Smooth muscle cell (in vitro differentiated cells): ENCODE results near the gene DIAPH3. TPM values are rescaled to one million over a fixed set of nuclear protein-coding genes. Genes with fewer than 3 reads are reported as not detected.

Source experiments
- DNase-seq: peaks from one replicate; lab custom pipeline; 2025; ENCODE audit not compliant: unreplicated experiment; lab: John Stamatoyannopoulos, UW
- H2AFZ ChIP-seq: fragments of 200-600 bp; sonication (generic); 2 replicates; pipeline ENCODE4 v1.6.0; 2016; ENCODE audit warnings: antibody characterized with exemption, low read depth, mild to moderate bottlenecking
- H3F3A ChIP-seq: fragments of 200-600 bp; sonication (generic); 2 replicates; pipeline ENCODE4 v1.6.0; 2017; ENCODE audit warnings: antibody characterized with exemption, low read depth
- H3K27ac ChIP-seq: fragments of 200-600 bp; sonication (generic); 2 replicates; pipeline ENCODE4 v1.5.1; 2016; ENCODE audit warnings: low read depth, mild to moderate bottlenecking
- H3K27me3 ChIP-seq: fragments of 200-600 bp; sonication (generic); 2 replicates; pipeline ENCODE4 v1.6.1; 2016; ENCODE audit warnings: low read depth, mild to moderate bottlenecking
- H3K36me3 ChIP-seq: fragments of 200-600 bp; sonication (generic); 2 replicates; pipeline ENCODE4 v1.5.1; 2016; ENCODE audit warnings: low read depth
- H3K4me1 ChIP-seq: fragments of 200-600 bp; sonication (generic); 2 replicates; pipeline ENCODE4 v1.5.1; 2016; ENCODE audit warnings: low read depth
- H3K4me2 ChIP-seq: fragments of 200-600 bp; sonication (generic); 2 replicates; pipeline ENCODE4 v1.6.0; 2016; ENCODE audit warnings: mild to moderate bottlenecking
- H3K4me3 ChIP-seq: fragments of 200-600 bp; sonication (generic); 2 replicates; pipeline ENCODE4 v1.5.1; 2016; ENCODE audit warnings: mild to moderate bottlenecking
- H3K79me2 ChIP-seq: fragments of 200-600 bp; sonication (generic); 2 replicates; pipeline ENCODE4 v1.6.0; 2016; ENCODE audit warnings: low read depth, mild to moderate bottlenecking
- H3K9ac ChIP-seq: fragments of 200-600 bp; sonication (generic); 2 replicates; pipeline ENCODE4 v1.6.0; 2016; ENCODE audit warnings: low read depth
- H3K9me3 ChIP-seq: fragments of 200-600 bp; sonication (generic); replicated peaks from 2 replicates; pipeline ENCODE4 v1.5.1; 2016; ENCODE audit warnings: low read depth
- H4K20me1 ChIP-seq: fragments of 200-600 bp; sonication (generic); 2 replicates; pipeline ENCODE4 v1.6.0; 2016; ENCODE audit warnings: low read depth
- WGBS: methylation state at CpG from one replicate; pipeline ENCODE4 v1.1.7; 2016; ENCODE audit warnings: low lambda C conversion rate; 5-methylcytosine and 5-hydroxymethylcytosine counted together
- polyA plus RNA-seq: library from polyadenylated mRNA; unstranded; fragments of >200 nt; fragmentation: Nextera tagmentation; extraction: Ambion mirVana; gene quantifications from 2 replicates; pipeline ENCODE4 v1.2.1, GENCODE V29; 2016
- total RNA-seq: library from RNA; depleted of rRNA; stranded (reverse); fragments of >200 nt; gene quantifications from 2 replicates; pipeline ENCODE4 v1.2.3, GENCODE V29; 2014
- TF ChIP-seq, protein P1 (sequence below): fragments of 200-600 bp; sonication (generic); IDR thresholded peaks from 2 replicates; pipeline ENCODE4 v1.5.1; 2017; ENCODE audit warnings: borderline replicate concordance, mild to moderate bottlenecking, antibody characterized with exemption; ENCODE audit not compliant: insufficient read depth, poor library complexity, severe bottlenecking

The DIAPH3 gene
- total RNA-seq (9.5 and 10.6 TPM in 2 replicates), polyA plus RNA-seq (4.2 and 6.8 TPM in 2 replicates)

- H3K4me2 ChIP-seq, result peak within 1 kb of the TSS; percentile 94
- H2AFZ ChIP-seq, result peak within 1 kb of the TSS; percentile 94
- peaks cover 43% of the 10 kb centered on the region for H3K79me2 ChIP-seq
- H4K20me1 ChIP-seq, result no peaks in the 10 kb centered on the region
- H3K4me1 ChIP-seq, result peaks cover 26% of the 10 kb centered on the region
- no peaks in the 10 kb centered on the region for H3K36me3 ChIP-seq
- peak within 1 kb of the TSS; percentile 73 for H3K9ac ChIP-seq
- peak within 1 kb of the TSS; percentile 75 for H3K4me3 ChIP-seq
- H3K9me3 ChIP-seq, result no peaks in the 10 kb centered on the region
- DNase-seq, result peak; percentile 71
- peak within 1 kb of the TSS; percentile 81 for H3K27ac ChIP-seq
- 2% methylated on average over 54 of the region's 54 CpGs for WGBS
- TF ChIP-seq, protein P1, sequence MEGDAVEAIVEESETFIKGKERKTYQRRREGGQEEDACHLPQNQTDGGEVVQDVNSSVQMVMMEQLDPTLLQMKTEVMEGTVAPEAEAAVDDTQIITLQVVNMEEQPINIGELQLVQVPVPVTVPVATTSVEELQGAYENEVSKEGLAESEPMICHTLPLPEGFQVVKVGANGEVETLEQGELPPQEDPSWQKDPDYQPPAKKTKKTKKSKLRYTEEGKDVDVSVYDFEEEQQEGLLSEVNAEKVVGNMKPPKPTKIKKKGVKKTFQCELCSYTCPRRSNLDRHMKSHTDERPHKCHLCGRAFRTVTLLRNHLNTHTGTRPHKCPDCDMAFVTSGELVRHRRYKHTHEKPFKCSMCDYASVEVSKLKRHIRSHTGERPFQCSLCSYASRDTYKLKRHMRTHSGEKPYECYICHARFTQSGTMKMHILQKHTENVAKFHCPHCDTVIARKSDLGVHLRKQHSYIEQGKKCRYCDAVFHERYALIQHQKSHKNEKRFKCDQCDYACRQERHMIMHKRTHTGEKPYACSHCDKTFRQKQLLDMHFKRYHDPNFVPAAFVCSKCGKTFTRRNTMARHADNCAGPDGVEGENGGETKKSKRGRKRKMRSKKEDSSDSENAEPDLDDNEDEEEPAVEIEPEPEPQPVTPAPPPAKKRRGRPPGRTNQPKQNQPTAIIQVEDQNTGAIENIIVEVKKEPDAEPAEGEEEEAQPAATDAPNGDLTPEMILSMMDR, result no peak
- H3K27me3 ChIP-seq, result no peaks in the 10 kb centered on the region
- no peaks in the 10 kb centered on the region for H3F3A ChIP-seq
These were observed at the start of gene DIAPH3 for GRCh38 chr13:60163478-60164233. Gene DIAPH3, minus strand, starts transcription at chr13:60163928. Its CDS starts 162 bp downstream, at chr13:60163766.

- Histone ChIP-seq H3K9ac (no peak overlapping the region), H4K20me1 (no peaks in the 10 kb centered on the region), H3K4me3 (no peak overlapping the region), H3K27me3 (no peaks in the 10 kb centered on the region), H3K79me2 (no peaks in the 10 kb centered on the region), H3K4me1 (no peaks in the 10 kb centered on the region), H3K27ac (no peak overlapping the region), H3F3A (no peaks in the 10 kb centered on the region), H3K9me3 (no peaks in the 10 kb centered on the region), H3K4me2 (no peak overlapping the region), H2AFZ (no peak overlapping the region), H3K36me3 (no peaks in the 10 kb centered on the region)
- DNase-seq, result no peak
- WGBS, result 92% methylated on average over 1 of the region's 1 CpG
- TF ChIP-seq, protein P1, result no peak
These were observed 49.6 kb upstream of the DIAPH3 start for GRCh38 chr13:60213236-60213744.

GRCh38 chr13:60211548-60211947, 47.8 kb upstream of the DIAPH3 start:
- Histone ChIP-seq H3K27me3 (no peaks in the 10 kb centered on the region), H3K4me3 (no peak overlapping the region), H3K9ac (no peak overlapping the region), H3K79me2 (no peaks in the 10 kb centered on the region), H4K20me1 (no peaks in the 10 kb centered on the region), H3F3A (no peaks in the 10 kb centered on the region), H2AFZ (no peak overlapping the region), H3K4me2 (no peak overlapping the region), H3K27ac (no peak overlapping the region), H3K4me1 (no peaks in the 10 kb centered on the region), H3K36me3 (no peaks in the 10 kb centered on the region), H3K9me3 (no peaks in the 10 kb centered on the region)
- TF ChIP-seq, protein P1, result no peak
- no peak for DNase-seq
- WGBS, result 74% methylated on average over 2 of the region's 2 CpGs
